PC-9 (cell line): ENCODE results near the gene CPNE4. TPM values are rescaled to one million over a fixed set of nuclear protein-coding genes. Genes with fewer than 3 reads are reported as not detected.

Experiments
- BruUV-seq: library from RNA; stranded (reverse); fragments of 400-500 nt; replicated peaks from 2 replicates; lab custom pipeline; 2021; lab: Mats Ljungman, UMichigan
- CTCF ChIA-PET: fragments of 300-600 bp; sonication (Branson Sonifier 250); formaldehyde crosslinking; loops from one replicate; lab custom pipeline; 2022; ENCODE audit warnings: antibody characterized with exemption; lab: Charles Lee
- POLR2A ChIA-PET: fragments of 300-600 bp; sonication (Branson Sonifier 250); formaldehyde crosslinking; loops from one replicate; lab custom pipeline; 2022; ENCODE audit warnings: antibody characterized with exemption; ENCODE audit not compliant: unreplicated experiment; lab: Charles Lee
- DNase-seq, 2 experiments: peaks; one replicate each; pipeline versions ENCODE4 v3.0.0 to v3.0.0-alpha.2; 2015 to 2022; ENCODE audit warnings: mixed read lengths in 1 of 2
- H2AFZ ChIP-seq: fragments of 200-600 bp; sonication (generic); 2 replicates; pipeline ENCODE4 v1.8.1; 2017; ENCODE audit warnings: antibody characterized with exemption
- H3F3A ChIP-seq: fragments of 200-600 bp; sonication (generic); 2 replicates; pipeline ENCODE4 v1.8.1; 2017; ENCODE audit warnings: antibody characterized with exemption, mild to moderate bottlenecking, low read depth; ENCODE audit not compliant: insufficient read depth
- H3K27ac ChIP-seq: fragments of 200-600 bp; sonication (generic); 2 replicates; pipeline ENCODE4 v1.6.1; 2016; ENCODE audit warnings: mixed run types
- H3K27me3 ChIP-seq: fragments of 200-600 bp; sonication (generic); 2 replicates; pipeline ENCODE4 v1.6.1; 2016; ENCODE audit warnings: low read depth, mixed run types; ENCODE audit not compliant: insufficient read depth
- H3K36me3 ChIP-seq: fragments of 200-600 bp; sonication (generic); 2 replicates; pipeline ENCODE4 v1.6.1; 2016; ENCODE audit warnings: low read depth, mixed run types
- H3K4me1 ChIP-seq: fragments of 200-600 bp; sonication (generic); replicated peaks from 2 replicates; pipeline ENCODE4 v1.6.1; 2016; ENCODE audit warnings: mixed run types; ENCODE audit not compliant: insufficient read depth
- H3K4me2 ChIP-seq: fragments of 200-600 bp; sonication (generic); 2 replicates; pipeline ENCODE4 v1.6.1; 2017; ENCODE audit warnings: mixed run types
- H3K4me3 ChIP-seq: fragments of 200-600 bp; sonication (generic); 2 replicates; pipeline ENCODE4 v1.6.1; 2016; ENCODE audit warnings: mixed run types
- H3K79me2 ChIP-seq: fragments of 200-600 bp; sonication (generic); 2 replicates; pipeline ENCODE4 v1.6.1; 2017; ENCODE audit warnings: low read depth, mixed run types
- H3K9me2 ChIP-seq: fragments of 200-600 bp; sonication (generic); 2 replicates; pipeline ENCODE4 v1.8.1; 2017; ENCODE audit warnings: mild to moderate bottlenecking; ENCODE audit not compliant: insufficient read depth
- H3K9me3 ChIP-seq: fragments of 200-600 bp; sonication (generic); 2 replicates; pipeline ENCODE4 v1.8.1; 2016; ENCODE audit warnings: low read depth; ENCODE audit not compliant: insufficient read depth
- H4K20me1 ChIP-seq: fragments of 200-600 bp; sonication (generic); 2 replicates; pipeline ENCODE4 v1.8.1; 2017; ENCODE audit not compliant: insufficient read depth
- CTCF ChIP-seq: fragments of 200-600 bp; sonication (generic); conservative IDR thresholded peaks from 2 replicates; pipeline ENCODE4 v1.6.1; 2017; ENCODE audit warnings: mixed run types, antibody characterized with exemption, mild to moderate bottlenecking, moderate library complexity
- EZH2 ChIP-seq: fragments of 200-600 bp; sonication (generic); IDR thresholded peaks from 2 replicates; pipeline ENCODE4 v1.8.0; 2017; ENCODE audit warnings: antibody characterized with exemption, low read depth
- intact Hi-C: fragments of 100-400 bp; cut with micrococcal nuclease; formaldehyde crosslinking; loops from one replicate; pipeline ENCODE4 v1.10.0; 2022; ENCODE audit not compliant: unreplicated experiment
- total RNA-seq: library from RNA; stranded (reverse); gene quantifications from 2 replicates; pipeline ENCODE4 v1.2.3, GENCODE V29; 2021

Gene CPNE4
- total RNA-seq, 1 experiment from 2014 or later = 0.22 TPM

DNA sequence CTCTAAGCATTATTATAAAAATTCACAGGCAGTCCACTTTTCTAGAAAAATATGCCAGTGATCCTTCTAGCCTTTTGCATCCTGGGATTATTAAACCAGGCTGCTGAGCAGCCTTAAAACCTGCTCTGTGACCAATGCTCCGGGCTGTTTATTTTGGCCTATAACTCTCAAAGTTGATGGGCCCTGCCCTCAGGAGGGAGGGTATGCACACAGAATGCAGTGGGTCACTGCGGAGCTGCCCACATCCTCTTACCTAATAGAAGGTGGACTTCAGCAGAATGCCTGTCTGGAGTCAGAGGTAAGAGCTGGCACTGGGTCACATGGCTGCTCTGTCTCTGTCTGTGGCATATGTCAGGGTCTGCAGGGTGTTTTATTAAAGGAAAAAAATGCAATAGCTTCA, 26.0 kb downstream of the CPNE4 start:
- H3K36me3 ChIP-seq = no peaks in the 10 kb centered on the region
- ChIA-PET CTCF (interaction anchor here (1.4 kb wide), 1 partner anchor 21 kb away, joined by 3 read pairs; no protein-coding TSS in a partner anchor), POLR2A (no interaction called here)
- peaks cover 42% of the 10 kb centered on the region for H3K4me1 ChIP-seq
- H3K9me2 ChIP-seq = no peaks in the 10 kb centered on the region
- DNase-seq = peak; percentile 22 to 85
- peak overlapping the region; percentile 41 for H3K4me2 ChIP-seq
- H3F3A ChIP-seq = peaks cover 12% of the 10 kb centered on the region; the same call in 1 of the 2 replicates
- TF ChIP-seq EZH2 = no peak
- no peak for TF ChIP-seq CTCF
- H3K27ac ChIP-seq = peak overlapping the region; percentile 58; the same call in 1 of the 2 replicates
- H3K27me3 ChIP-seq = no peaks in the 10 kb centered on the region
- intact Hi-C loops = loop anchor here (2.0 to 10.0 kb wide), 2 partner anchors 20 to 336 kb away; no protein-coding TSS in a partner anchor
- H3K79me2 ChIP-seq = no peaks in the 10 kb centered on the region
- no peak overlapping the region for H2AFZ ChIP-seq
- H3K4me3 ChIP-seq = no peak overlapping the region
- no peaks in the 10 kb centered on the region for H4K20me1 ChIP-seq
- no peaks in the 10 kb centered on the region for H3K9me3 ChIP-seq
- no TSS peak for BruUV-seq

DNA sequence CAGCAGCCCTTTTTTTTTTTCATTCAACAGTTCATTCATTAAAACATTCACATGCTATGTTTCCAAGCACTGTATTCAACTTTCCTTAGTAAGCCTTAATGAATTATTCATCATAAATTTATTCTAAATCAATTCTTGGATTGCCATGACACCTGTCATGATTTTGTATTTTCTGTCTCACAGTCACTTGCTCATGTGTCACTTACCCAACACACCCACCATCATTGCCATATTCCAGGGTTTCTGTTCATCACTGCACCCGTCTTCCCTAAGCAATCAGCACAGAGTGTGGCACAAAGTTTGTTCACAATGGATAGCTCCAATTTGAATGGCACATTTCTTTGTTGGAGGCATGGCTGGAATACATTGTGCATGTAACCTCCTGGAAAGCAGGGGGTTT, 27.2 kb downstream of the CPNE4 start:
- intact Hi-C loops = loop anchor here (2.0 to 10.0 kb wide), 2 partner anchors 21 to 337 kb away; no protein-coding TSS in a partner anchor
- H4K20me1 ChIP-seq = no peaks in the 10 kb centered on the region
- no peak overlapping the region for H2AFZ ChIP-seq
- no peaks in the 10 kb centered on the region for H3K36me3 ChIP-seq
- peaks cover 12% of the 10 kb centered on the region; the same call in 1 of the 2 replicates for H3F3A ChIP-seq
- no TSS peak for BruUV-seq
- no peaks in the 10 kb centered on the region for H3K79me2 ChIP-seq
- 0 out of 2 replicates have a peak, but pooled peaks cover 3% of the 10 kb centered on the region for H3K9me2 ChIP-seq
- no peak overlapping the region for H3K27ac ChIP-seq
- no peaks in the 10 kb centered on the region for H3K9me3 ChIP-seq
- peaks cover 42% of the 10 kb centered on the region for H3K4me1 ChIP-seq
- H3K27me3 ChIP-seq = no peaks in the 10 kb centered on the region
- CTCF ChIA-PET = no interaction called here
- TF ChIP-seq EZH2 (no peak), CTCF (no peak)
- no peak overlapping the region for H3K4me2 ChIP-seq
- H3K4me3 ChIP-seq = no peak overlapping the region
- no peak for DNase-seq
- POLR2A ChIA-PET = no interaction called here

DNA sequence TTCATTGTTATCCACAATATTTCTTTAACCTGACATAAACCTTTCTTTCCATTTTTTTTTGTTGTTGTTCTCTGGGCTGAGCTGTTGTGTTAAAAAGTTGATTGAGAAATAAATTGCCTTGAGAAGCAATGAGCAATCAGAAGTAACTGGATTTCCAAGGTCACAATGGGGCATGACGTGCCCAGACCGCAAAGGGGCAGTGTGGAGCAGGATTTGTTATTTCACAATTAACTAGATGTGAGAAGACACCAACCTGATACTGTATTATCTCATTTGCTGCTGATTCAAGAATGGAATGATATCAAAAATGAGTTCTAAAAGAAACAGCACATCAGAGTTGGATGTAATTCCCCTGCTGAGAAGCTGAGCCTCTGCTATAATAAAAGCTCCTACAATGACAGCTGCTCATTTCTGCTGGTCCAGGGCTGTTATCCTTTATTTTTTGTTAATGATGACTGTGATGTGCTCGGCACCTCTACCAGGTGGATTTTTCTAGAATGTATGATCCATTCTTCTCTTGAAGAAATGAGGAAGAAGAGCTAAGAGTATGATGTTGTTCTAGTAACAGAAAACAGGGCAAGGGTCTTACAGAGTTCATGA, 28.1 kb downstream of the CPNE4 start:
- H3K9me3 ChIP-seq = no peaks in the 10 kb centered on the region
- no peak overlapping the region for H3K4me2 ChIP-seq
- H3K27ac ChIP-seq = no peak overlapping the region
- H4K20me1 ChIP-seq = no peaks in the 10 kb centered on the region
- H3K79me2 ChIP-seq = no peaks in the 10 kb centered on the region
- peaks cover 40% of the 10 kb centered on the region for H3K4me1 ChIP-seq
- BruUV-seq = no TSS peak
- H3K36me3 ChIP-seq = no peaks in the 10 kb centered on the region
- intact Hi-C loops = loop anchor here (10.0 kb wide), 1 partner anchor 338 kb away; no protein-coding TSS in a partner anchor
- peaks cover 12% of the 10 kb centered on the region; the same call in 1 of the 2 replicates for H3F3A ChIP-seq
- peaks cover 7% of the 10 kb centered on the region; the same call in 1 of the 2 replicates for H3K9me2 ChIP-seq
- ChIA-PET POLR2A (no interaction called here), CTCF (no interaction called here)
- TF ChIP-seq CTCF = peak; percentile 70
- no peak for TF ChIP-seq EZH2
- no peaks in the 10 kb centered on the region for H3K27me3 ChIP-seq
- no peak overlapping the region for H2AFZ ChIP-seq
- DNase-seq = peak in 1 of 2 experiments; percentile 33
- no peak overlapping the region for H3K4me3 ChIP-seq
